K562 (cell line): ENCODE data around the gene PIWIL1. TPM values are rescaled to one million over a fixed set of nuclear protein-coding genes. Genes with fewer than 3 reads are reported as not detected.

ENCODE experiments used
- ATAC-seq: fragments of 200-7000 bp; cut with Tn5 transposase; 3 replicates; pipeline ENCODE4 v1.9.1; 2020; ENCODE audit warnings: moderate library complexity
- BruUV-seq: library from RNA; stranded (reverse); fragments of 400-500 nt; replicated peaks from 2 replicates; lab custom pipeline; 2021; lab: Mats Ljungman, UMichigan
- CTCF ChIA-PET: fragments of 300-600 bp; formaldehyde crosslinking; extraction: SDS; loops from one replicate; lab custom pipeline; 2021; ENCODE audit warnings: low intra/inter-chr PET ratio; lab: Yijun Ruan, JAX
- POLR2A ChIA-PET: fragments of 300-600, 350-650 bp; sonication (Branson Sonifier 250); formaldehyde crosslinking; extraction: SDS; loops from one replicate; lab custom pipeline; 2021; ENCODE audit warnings: antibody characterized with exemption, inconsistent platforms; lab: Yijun Ruan, JAX
- DNase-seq, 4 experiments: peaks; one replicate each; pipeline versions ENCODE4 v3.0.0 to v3.0.0-alpha.2; 2011 to 2018; ENCODE audit warnings: low spot score in 3 of 4, mixed read lengths in 3 of 4; ENCODE audit errors: extremely low read depth in 1 of 4
- FAIRE-seq: peaks from 2 replicates; lab custom pipeline; 2011; peaks lifted over from hg19 to GRCh38; lab: Jason Lieb, UNC
- H2AFZ ChIP-seq: 2 replicates; pipeline ENCODE4 v1.6.0; 2011; ENCODE audit warnings: low read depth, low read length, control low read depth, inconsistent platforms
- H3K27ac ChIP-seq: fragments of 200-600 bp; 3 replicates; pipeline ENCODE4 v1.8.0; 2011; ENCODE audit warnings: low read depth, mild to moderate bottlenecking, control low read depth, inconsistent platforms, low read length, moderate library complexity, mixed read lengths; ENCODE audit errors: extremely low read depth
- H3K27me3 ChIP-seq, 2 experiments: fragments of 300-600 bp in 1 of 2; 2 replicates in 1 of 2; 3 replicates in 1 of 2; pipeline versions ENCODE4 v1.6.0 to v1.8.0; 2011; ENCODE audit warnings: inconsistent platforms in 2 of 2, low read length in 2 of 2, mild to moderate bottlenecking in 1 of 2, mixed read lengths in 1 of 2, moderate library complexity in 1 of 2; ENCODE audit not compliant: control insufficient read depth in 2 of 2, insufficient read depth in 2 of 2
- H3K36me3 ChIP-seq: fragments of 300-600 bp; 3 replicates; pipeline ENCODE4 v1.8.0; 2011; ENCODE audit warnings: mild to moderate bottlenecking, low read length, inconsistent platforms; ENCODE audit not compliant: control insufficient read depth, insufficient read depth
- H3K4me1 ChIP-seq, 2 experiments: fragments of 200-600 bp in 1 of 2; replicated peaks in 1 of 2; 2 replicates in 1 of 2; 3 replicates in 1 of 2; pipeline versions ENCODE4 v1.5.1 to v1.8.0; 2011; ENCODE audit warnings: inconsistent platforms in 2 of 2, low read length in 2 of 2, mild to moderate bottlenecking in 1 of 2, mixed read lengths in 1 of 2, moderate library complexity in 1 of 2; ENCODE audit not compliant: control insufficient read depth in 2 of 2, insufficient read depth in 2 of 2
- H3K4me2 ChIP-seq: 2 replicates; pipeline ENCODE4 v1.6.1; 2011; ENCODE audit warnings: low read length, control low read depth, inconsistent platforms, mixed read lengths; ENCODE audit not compliant: insufficient read depth
- H3K4me3 ChIP-seq: fragments of 200-600 bp; sonication (generic), shearing (Covaris generic); 2 replicates; pipeline ENCODE4 v1.5.1; 2016; ENCODE audit warnings: control low read depth, inconsistent platforms
- H3K79me2 ChIP-seq: fragments of 200-600 bp; 3 replicates; pipeline ENCODE4 v1.8.0; 2011; ENCODE audit warnings: low read length, inconsistent platforms; ENCODE audit not compliant: control insufficient read depth, insufficient read depth
- H3K9ac ChIP-seq, 2 experiments: 2 replicates each; pipeline versions ENCODE4 v1.6.0 to v1.6.1; 2011; ENCODE audit warnings: low read depth in 2 of 2, low read length in 2 of 2, control low read depth in 1 of 2, inconsistent platforms in 1 of 2, mild to moderate bottlenecking in 1 of 2, mixed read lengths in 1 of 2; ENCODE audit not compliant: insufficient read depth in 1 of 2
- H3K9me1 ChIP-seq: one replicate; pipeline ENCODE4 v1.6.0; 2011; ENCODE audit warnings: inconsistent platforms, mild to moderate bottlenecking, low read length, moderate library complexity; ENCODE audit not compliant: control insufficient read depth, insufficient read depth
- H3K9me3 ChIP-seq: replicated peaks from 2 replicates; pipeline ENCODE4 v1.5.1; 2011; ENCODE audit warnings: low read depth, low read length, inconsistent platforms; ENCODE audit not compliant: control insufficient read depth, insufficient read depth
- H4K20me1 ChIP-seq: replicated peaks from 2 replicates; pipeline ENCODE4 v1.6.1; 2011; ENCODE audit warnings: low read length, inconsistent platforms, mixed read lengths; ENCODE audit not compliant: control insufficient read depth, insufficient read depth
- MECOM ChIP-seq: fragments of 250-450 bp; sonication (Bioruptor Pico); IDR thresholded peaks from 2 replicates; pipeline ENCODE4 v1.8.0; 2022; ENCODE audit warnings: inconsistent platforms
- NR2C2 ChIP-seq, 2 experiments: fragments of 200-800 bp in 1 of 2; sonication (Bioruptor generic) in 1 of 2; sonication (generic) in 1 of 2; formaldehyde crosslinking in 1 of 2; IDR thresholded peaks; 2 replicates each; pipeline versions ENCODE4 v1.6.1 to v1.8.0; 2016 to 2022; ENCODE audit warnings: mild to moderate bottlenecking in 1 of 2, missing compliant biosample characterization in 1 of 2, missing genetic modification characterization in 1 of 2, missing genetic modification reagents in 1 of 2
- PTBP1 ChIP-seq: fragments of 200-400 bp; formaldehyde crosslinking; IDR thresholded peaks from 2 replicates; pipeline ENCODE4 v1.6.1; 2017; ENCODE audit warnings: low read depth, low read length
- ZKSCAN1 ChIP-seq: fragments of 150-350 bp; IDR thresholded peaks from 2 replicates; pipeline ENCODE4 v1.6.1; 2016; ENCODE audit warnings: low read depth, low read length
- ZNF311 ChIP-seq: fragments of 250-450 bp; sonication (Bioruptor Pico); IDR thresholded peaks from 2 replicates; pipeline ENCODE4 v1.4.0; 2020; ENCODE audit warnings: mild to moderate bottlenecking, moderate library complexity
- ZNF316 ChIP-seq: fragments of 450-650 bp; IDR thresholded peaks from 2 replicates; pipeline ENCODE4 v1.6.1; 2016
- WGBS: fragments of 100-300 bp; shearing (Covaris generic); methylation state at CpG from one replicate; pipeline ENCODE4 v1.1.6; 2016; ENCODE audit warnings: low coverage, mixed read lengths; ENCODE audit not compliant: insufficient coverage; ENCODE audit errors: missing lambda C conversion rate; 5-methylcytosine and 5-hydroxymethylcytosine counted together
- in situ Hi-C: fragments of 300-500 bp; cut with MboI; formaldehyde crosslinking; loops from 4 replicates; pipeline ENCODE4 v1.15.0; 2018; ENCODE audit warnings: inconsistent platforms, mixed read lengths
- intact Hi-C: fragments of 100-400 bp; cut with micrococcal nuclease; formaldehyde crosslinking; loops from 2 replicates; pipeline ENCODE4 v1.14.2; 2022
- polyA plus RNA-seq, 8 experiments: library from polyadenylated mRNA; depleted of rRNA in 4 of 8; stranded (reverse) in 5 of 8; unstranded in 3 of 8; fragments of >200 nt; fragmentation: Nextera tagmentation in 2 of 8; fragmentation: Illumina TruSeq in 1 of 8; extraction: Ambion mirVana in 2 of 8; extraction: Trizol in 1 of 8; gene quantifications; 2 replicates each; pipeline versions ENCODE4 v1.2.1 to v1.2.3, GENCODE V29; 2011 to 2014; ENCODE audit warnings: inconsistent platforms in 1 of 8, missing spikeins in 1 of 8
- total RNA-seq, 7 experiments: library from RNA; depleted of rRNA in 6 of 7; stranded (reverse); fragments of >200 nt in 6 of 7; fragmentation: Illumina TruSeq in 2 of 7; extraction: Trizol in 2 of 7; gene quantifications; 2 replicates each; pipeline versions ENCODE4 v1.2.1 to v1.2.3, GENCODE V29; 2011 to 2021; ENCODE audit warnings: low replicate concordance in 1 of 7

Gene PIWIL1
- total and polyA plus RNA-seq, 9 of the 15 experiments (the other 6 are each of a cell fraction or from before 2014, with no cell fraction given) = not detected

DNA sequence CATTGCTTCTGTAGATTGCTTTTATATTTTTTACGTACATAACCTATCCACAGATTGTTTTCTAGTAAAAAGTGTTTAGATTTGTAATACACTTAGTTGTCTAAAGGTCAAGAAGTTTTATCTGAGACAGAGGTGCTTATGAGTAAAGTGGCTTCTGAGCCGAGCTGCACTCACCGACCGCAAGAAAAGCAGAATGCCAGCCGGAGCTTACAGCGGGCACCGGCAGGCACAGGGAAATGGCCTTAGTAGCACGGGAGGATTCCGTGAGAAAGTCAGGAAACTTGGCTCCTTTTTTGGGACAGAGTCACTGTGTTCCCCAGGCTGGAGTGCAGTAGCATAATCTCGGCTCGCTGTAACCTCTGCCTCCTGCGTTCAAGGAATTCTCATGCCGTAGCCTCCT lies 29.8 kb downstream of the PIWIL1 start:
- Histone ChIP-seq H3K4me2 (no peak overlapping the region), H3K4me3 (no peak overlapping the region), H3K27ac (no peak overlapping the region), H3K9ac (no peak overlapping the region), H3K9me3 (no peaks in the 10 kb centered on the region), H3K27me3 (peaks cover 10 to 23% of the 10 kb centered on the region in 2 experiments; a peak in 4 of 5 replicates), H2AFZ (no peak overlapping the region), H3K79me2 (no peaks in the 10 kb centered on the region), H3K9me1 (no peaks in the 10 kb centered on the region), H4K20me1 (no peaks in the 10 kb centered on the region), H3K4me1 (no peaks in the 10 kb centered on the region), H3K36me3 (no peaks in the 10 kb centered on the region)
- DNase-seq = no peak
- TF ChIP-seq NR2C2 (CRISPR knock-in tag; IDR thresholded peaks at IDR 0.05) (no peak), NR2C2 (tag; IDR thresholded peaks at IDR 0.05) (no peak), ZNF311 (CRISPR knock-in tag) (no peak), ZKSCAN1 (no peak)
- ChIA-PET CTCF (no interaction called here), POLR2A (interaction anchor here (0.7 kb wide), 1 partner anchor 17 kb away, joined by 3 read pairs; no protein-coding TSS in a partner anchor)
- in situ Hi-C loops = no loop called here
- intact Hi-C loops = no loop called here
- no TSS peak for BruUV-seq
- no peak for ATAC-seq
- FAIRE-seq = no peak
- WGBS = 2% methylated on average over 13 of the region's 13 CpGs

DNA sequence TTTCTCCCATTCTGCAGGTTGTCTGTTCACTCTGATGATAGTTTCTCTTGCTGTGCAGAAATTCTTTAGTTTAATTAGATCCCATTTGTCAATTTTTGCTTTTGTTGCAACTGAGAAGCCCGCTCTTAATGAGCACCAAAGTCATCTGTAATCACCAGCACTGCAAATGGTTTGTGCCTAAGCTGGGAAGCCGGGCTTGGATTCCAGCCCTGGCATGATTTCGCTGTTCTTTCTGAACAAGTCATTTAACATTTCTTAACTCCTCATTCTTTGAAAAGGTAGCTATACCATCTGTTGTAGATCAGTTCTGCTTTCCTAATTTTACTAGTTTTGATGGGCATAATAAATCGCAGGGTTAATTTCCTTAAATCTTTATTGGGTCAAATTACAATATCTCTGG lies 32.1 kb downstream of the PIWIL1 start:
- Histone ChIP-seq H3K27me3 (peaks cover 17 to 33% of the 10 kb centered on the region in 2 experiments; a peak in 3 of 5 replicates), H3K4me2 (no peak overlapping the region), H3K27ac (no peak overlapping the region), H3K4me1 (no peaks in the 10 kb centered on the region)
- POLR2A ChIA-PET = interaction anchor here (0.6 kb wide), 1 partner anchor 12 kb away, joined by 4 read pairs; no protein-coding TSS in a partner anchor
- TF ChIP-seq ZNF316 (no peak), MECOM (CRISPR knock-in tag) (no peak), PTBP1 (no peak)
- TF ChIP-seq, all 486 proteins: peak for 0
- Histone ChIP-seq H3K36me3 (no peaks in the 10 kb centered on the region), H4K20me1 (no peaks in the 10 kb centered on the region), H2AFZ (no peak overlapping the region), H3K9me1 (no peaks in the 10 kb centered on the region), H3K4me3 (no peak overlapping the region), H3K9ac (no peak overlapping the region), H3K79me2 (no peaks in the 10 kb centered on the region), H3K9me3 (no peaks in the 10 kb centered on the region)
- BruUV-seq = no TSS peak
- DNase-seq (no peak), ATAC-seq (no peak), FAIRE-seq (no peak)
- intact Hi-C loops (no loop called here), in situ Hi-C loops (no loop called here)
- CTCF ChIA-PET = no interaction called here
- 2% methylated on average over 4 of the region's 4 CpGs for WGBS
